ENCODE data around the gene CALCOCO1. TPM values are rescaled to one million over a fixed set of nuclear protein-coding genes. Genes with fewer than 3 reads are reported as not detected.

Gene CALCOCO1
- total RNA-seq, 1 experiment from 2014 or later: 48.0 TPM

- Histone ChIP-seq H3K27ac (ENCODE audit: low read length) (peak overlapping the region; percentile 64), H3K4me1 (ENCODE audit: control insufficient read depth, insufficient read depth, low read length) (peaks cover 43% of the 10 kb centered on the region), H3K9me3 (ENCODE audit: control insufficient read depth, insufficient read depth, low read depth, low read length) (no peaks in the 10 kb centered on the region), H3K36me3 (ENCODE audit: control insufficient read depth, insufficient read depth, low read length) (no peaks in the 10 kb centered on the region), H3K4me3 (ENCODE audit: low read depth in 2 of 2, low read length in 2 of 2) (no peak overlapping the region), H3K27me3 (ENCODE audit: control insufficient read depth, insufficient read depth, low read length) (no peaks in the 10 kb centered on the region)
- TF ChIP-seq POLR2AphosphoS5 (IDR thresholded peaks at IDR 0.05; ENCODE audit: low read depth, low read length): no peak
- 0 out of 2 replicates have a peak, but pooled peaks have one; percentile 14 for TF ChIP-seq TCF7L2 (IDR thresholded peaks at IDR 0.05; ENCODE audit: low read depth, low read length)
- in situ Hi-C loops (cut with HindIII; ENCODE audit: low pct_unique_long_range_greater_than_20kb, low sequenced_read_pairs) (no loop called here), intact Hi-C loops (cut with micrococcal nuclease; ENCODE audit: unreplicated experiment) (no loop called here)
- DNase-seq (ENCODE audit: low read depth, low spot score) (no peak), ATAC-seq (no peak)
- POLR2A ChIA-PET: no interaction called here
- BruUV-seq (replicated peaks): no TSS peak
- CTCF ChIA-PET: interaction anchor here (0.5 to 4.1 kb wide), 5 partner anchors 9 to 278 kb away, joined by 3 to 19 read pairs (median 5); no protein-coding TSS in a partner anchor
Measured at GRCh38 chr12:53754633-53755264, 27.5 kb upstream of the CALCOCO1 start.

- Histone ChIP-seq H3K9me3 (ENCODE audit: control insufficient read depth, insufficient read depth, low read depth, low read length) (no peaks in the 10 kb centered on the region), H3K4me3 (ENCODE audit: low read depth in 2 of 2, low read length in 2 of 2) (no peak overlapping the region), H3K4me1 (ENCODE audit: control insufficient read depth, insufficient read depth, low read length) (peaks cover 46% of the 10 kb centered on the region), H3K27ac (ENCODE audit: low read length) (peak overlapping the region; percentile 64), H3K27me3 (ENCODE audit: control insufficient read depth, insufficient read depth, low read length) (no peaks in the 10 kb centered on the region), H3K36me3 (ENCODE audit: control insufficient read depth, insufficient read depth, low read length) (no peaks in the 10 kb centered on the region)
- no peak for ATAC-seq
- no peak for DNase-seq (ENCODE audit: low read depth, low spot score)
- no TSS peak for BruUV-seq (replicated peaks)
- intact Hi-C loops (cut with micrococcal nuclease; ENCODE audit: unreplicated experiment): no loop called here
- ChIA-PET CTCF (interaction anchor here (0.5 to 1.0 kb wide), 3 partner anchors 52 to 278 kb away, joined by 3 to 5 read pairs (median 4); no protein-coding TSS in a partner anchor), POLR2A (no interaction called here)
- no peak for TF ChIP-seq SIN3A (IDR thresholded peaks at IDR 0.05; ENCODE audit: borderline replicate concordance, insufficient read depth, low read depth, low read length)
- TF ChIP-seq REST (IDR thresholded peaks at IDR 0.05; ENCODE audit: insufficient read depth in 1 of 2, low read depth in 2 of 2, low read length in 1 of 2): no peak
- TF ChIP-seq TCF7L2 (IDR thresholded peaks at IDR 0.05; ENCODE audit: low read depth, low read length): no peak
- TF ChIP-seq POLR2AphosphoS5 (IDR thresholded peaks at IDR 0.05; ENCODE audit: low read depth, low read length): no peak
- no peak for TF ChIP-seq CTCF (IDR thresholded peaks at IDR 0.05)
- in situ Hi-C loops (cut with HindIII; ENCODE audit: low pct_unique_long_range_greater_than_20kb, low sequenced_read_pairs): no loop called here
Measured at GRCh38 chr12:53754188-53754585, 26.9 kb upstream of the CALCOCO1 start.

- no peak overlapping the region for H3K4me3 ChIP-seq (ENCODE audit: low read depth in 2 of 2, low read length in 2 of 2)
- ATAC-seq (no peak), DNase-seq (ENCODE audit: low read depth, low spot score) (no peak)
- in situ Hi-C loops (cut with HindIII; ENCODE audit: low pct_unique_long_range_greater_than_20kb, low sequenced_read_pairs): no loop called here
- ChIA-PET POLR2A (interaction anchor here (0.6 kb wide), 1 partner anchor 212 kb away, joined by 3 read pairs; no protein-coding TSS in a partner anchor), CTCF (interaction anchor here (0.6 kb wide), 1 partner anchor 253 kb away, joined by 3 read pairs; no protein-coding TSS in a partner anchor)
- no peak for TF ChIP-seq CTCF (IDR thresholded peaks at IDR 0.05)
- no peak for TF ChIP-seq REST (IDR thresholded peaks at IDR 0.05; ENCODE audit: insufficient read depth in 1 of 2, low read depth in 2 of 2, low read length in 1 of 2)
- no peak for TF ChIP-seq TCF7L2 (IDR thresholded peaks at IDR 0.05; ENCODE audit: low read depth, low read length)
- TF ChIP-seq SIN3A (IDR thresholded peaks at IDR 0.05; ENCODE audit: borderline replicate concordance, insufficient read depth, low read depth, low read length): no peak
- no peak for TF ChIP-seq POLR2AphosphoS5 (IDR thresholded peaks at IDR 0.05; ENCODE audit: low read depth, low read length)
- no peaks in the 10 kb centered on the region for H3K27me3 ChIP-seq (ENCODE audit: control insufficient read depth, insufficient read depth, low read length)
- no peaks in the 10 kb centered on the region for H3K36me3 ChIP-seq (ENCODE audit: control insufficient read depth, insufficient read depth, low read length)
- H3K4me1 ChIP-seq (ENCODE audit: control insufficient read depth, insufficient read depth, low read length): peaks cover 46% of the 10 kb centered on the region
- H3K9me3 ChIP-seq (ENCODE audit: control insufficient read depth, insufficient read depth, low read depth, low read length): no peaks in the 10 kb centered on the region
- no TSS peak for BruUV-seq (replicated peaks)
- peak overlapping the region; percentile 21; the same call in 1 of the 2 replicates for H3K27ac ChIP-seq (ENCODE audit: low read length)
- intact Hi-C loops (cut with micrococcal nuclease; ENCODE audit: unreplicated experiment): no loop called here
Measured at GRCh38 chr12:53752621-53753020, 25.4 kb upstream of the CALCOCO1 start.
